Measurements from ENCODE around the gene MRGPRE.

- no peak for TF ChIP-seq EZH2 (IDR thresholded peaks at IDR 0.05; ENCODE audit: insufficient read depth, poor library complexity, severe bottlenecking)
- no peak for TF ChIP-seq EZH2phosphoT487 (IDR thresholded peaks at IDR 0.05; ENCODE audit: insufficient read depth, low read depth)
Observed at GRCh38 chr11:3177931-3178330, 54.3 kb downstream of the MRGPRE start.

All from GM23248 (cell line).